Suprapubic skin (tissue), 4 donors: Measurements from ENCODE around the gene AFF2.

Source experiments
- CTCF ChIP-seq, 2 donors: fragments of 200-600 bp in 1 of 2; fragments of 450-650 bp in 1 of 2; sonication (generic) in 1 of 2; IDR thresholded peaks; one replicate each; pipeline ENCODE4 v1.5.1; 2016 to 2019; ENCODE audit warnings: antibody characterized with exemption in 2 of 2, mild to moderate bottlenecking in 1 of 2, moderate library complexity in 1 of 2
- EP300 ChIP-seq: sonication (generic); formaldehyde crosslinking; IDR thresholded peaks from one replicate; pipeline ENCODE4 v1.6.1; 2017; ENCODE audit warnings: antibody characterized with exemption
- POLR2A ChIP-seq, 2 donors: fragments of 450-650 bp; IDR thresholded peaks; one replicate each; pipeline ENCODE4 v1.6.1; 2017; ENCODE audit warnings: antibody characterized with exemption in 2 of 2, mild to moderate bottlenecking in 2 of 2, moderate library complexity in 2 of 2
- POLR2AphosphoS5 ChIP-seq, 3 donors: sonication (generic); formaldehyde crosslinking; IDR thresholded peaks; one replicate each; pipeline ENCODE4 v1.6.1; 2017; ENCODE audit warnings: antibody characterized with exemption in 3 of 3

- no peak for TF ChIP-seq POLR2AphosphoS5 (IDR thresholded peaks at IDR 0.05)
- TF ChIP-seq CTCF (IDR thresholded peaks at IDR 0.05): no peak
- TF ChIP-seq POLR2A (IDR thresholded peaks at IDR 0.05): no peak
- no peak for TF ChIP-seq EP300
Measured at GRCh38 chrX:148976571-148977400, 476.4 kb downstream of the AFF2 start.
